Measurements from ENCODE around the gene C2CD2.

C2CD2 gene

GRCh38 chr21:41873426-41873825, 80.4 kb downstream of the C2CD2 start:
- Histone ChIP-seq H2BK12ac (ENCODE audit: low read length) (no peak overlapping the region), H3K14ac (ENCODE audit: low read length) (no peak overlapping the region), H3K23ac (ENCODE audit: low read length) (no peak overlapping the region), H2AK5ac (ENCODE audit: low read length) (no peak overlapping the region), H3K4me3 (ENCODE audit: low read depth, low read length) (no peak overlapping the region), H3K18ac (ENCODE audit: low read length) (no peak overlapping the region), H2BK5ac (ENCODE audit: low read depth, low read length, poor library complexity) (no peak overlapping the region), H4K12ac (ENCODE audit: low read depth, low read length) (no peak overlapping the region), H4K91ac (ENCODE audit: low read depth, low read length) (no peak overlapping the region), H3K9me3 (ENCODE audit: insufficient read depth, low read depth, low read length) (no peaks in the 10 kb centered on the region), H3K27ac (ENCODE audit: low read depth, low read length) (no peak overlapping the region), H4K8ac (ENCODE audit: low read depth, low read length) (no peak overlapping the region), H3K4ac (ENCODE audit: low read depth, low read length) (no peak overlapping the region), H3K79me2 (ENCODE audit: control insufficient read depth, insufficient read depth, low read length, poor library complexity) (no peaks in the 10 kb centered on the region), H3K27me3 (ENCODE audit: insufficient read depth, low read length) (no peaks in the 10 kb centered on the region), H3K36me3 (ENCODE audit: control insufficient read depth in 1 of 2, insufficient read depth in 2 of 2, low read length in 2 of 2) (peaks cover 0 to 2% of the 10 kb centered on the region in 2 experiments), H2BK120ac (ENCODE audit: insufficient read depth, low read length, poor library complexity) (no peak overlapping the region), H3K79me1 (ENCODE audit: low read length) (peaks cover 2% of the 10 kb centered on the region), H3K9ac (ENCODE audit: low read length) (no peak overlapping the region), H3K4me2 (ENCODE audit: low read length) (no peak overlapping the region), H3K4me1 (ENCODE audit: control insufficient read depth in 1 of 2, insufficient read depth in 2 of 2, low read length in 2 of 2) (peaks cover 0 to 2% of the 10 kb centered on the region in 2 experiments), H2AFZ (ENCODE audit: insufficient read depth, low read length, poor library complexity) (no peak overlapping the region)
- DNase-seq, result no peak
- no CpG with 5 or more reads among the region's 6 CpGs for WGBS (ENCODE audit: extremely low coverage, insufficient coverage, insufficient read length)

- no peak overlapping the region for H3K4me2 ChIP-seq (ENCODE audit: low read length)
- H3K23ac ChIP-seq (ENCODE audit: low read length), result no peak overlapping the region
- peaks cover 0 to 2% of the 10 kb centered on the region in 2 experiments for H3K4me1 ChIP-seq (ENCODE audit: control insufficient read depth in 1 of 2, insufficient read depth in 2 of 2, low read length in 2 of 2)
- no peak overlapping the region for H3K4ac ChIP-seq (ENCODE audit: low read depth, low read length)
- H2BK5ac ChIP-seq (ENCODE audit: low read depth, low read length, poor library complexity), result no peak overlapping the region
- H2BK120ac ChIP-seq (ENCODE audit: insufficient read depth, low read length, poor library complexity), result no peak overlapping the region
- H3K14ac ChIP-seq (ENCODE audit: low read length), result no peak overlapping the region
- H3K18ac ChIP-seq (ENCODE audit: low read length), result no peak overlapping the region
- no peak overlapping the region for H2BK12ac ChIP-seq (ENCODE audit: low read length)
- WGBS (ENCODE audit: extremely low coverage, insufficient coverage, insufficient read length), result no CpG with 5 or more reads among the region's 13 CpGs
- H3K4me3 ChIP-seq (ENCODE audit: low read depth, low read length), result no peak overlapping the region
- H3K9me3 ChIP-seq (ENCODE audit: insufficient read depth, low read depth, low read length), result no peaks in the 10 kb centered on the region
- no peak overlapping the region for H3K9ac ChIP-seq (ENCODE audit: low read length)
- no peaks in the 10 kb centered on the region for H3K79me2 ChIP-seq (ENCODE audit: control insufficient read depth, insufficient read depth, low read length, poor library complexity)
- H4K8ac ChIP-seq (ENCODE audit: low read depth, low read length), result no peak overlapping the region
- H4K91ac ChIP-seq (ENCODE audit: low read depth, low read length), result no peak overlapping the region
- H3K79me1 ChIP-seq (ENCODE audit: low read length), result no peaks in the 10 kb centered on the region
- H3K27me3 ChIP-seq (ENCODE audit: insufficient read depth, low read length), result no peaks in the 10 kb centered on the region
- DNase-seq, result no peak
- H3K27ac ChIP-seq (ENCODE audit: low read depth, low read length), result no peak overlapping the region
- no peak overlapping the region for H2AK5ac ChIP-seq (ENCODE audit: low read length)
- peaks cover 0 to 2% of the 10 kb centered on the region in 2 experiments for H3K36me3 ChIP-seq (ENCODE audit: control insufficient read depth in 1 of 2, insufficient read depth in 2 of 2, low read length in 2 of 2)
- no peak overlapping the region for H2AFZ ChIP-seq (ENCODE audit: insufficient read depth, low read length, poor library complexity)
- no peak overlapping the region for H4K12ac ChIP-seq (ENCODE audit: low read depth, low read length)
Measured at GRCh38 chr21:41873005-41873404, 80.8 kb downstream of the C2CD2 start.

DNA sequence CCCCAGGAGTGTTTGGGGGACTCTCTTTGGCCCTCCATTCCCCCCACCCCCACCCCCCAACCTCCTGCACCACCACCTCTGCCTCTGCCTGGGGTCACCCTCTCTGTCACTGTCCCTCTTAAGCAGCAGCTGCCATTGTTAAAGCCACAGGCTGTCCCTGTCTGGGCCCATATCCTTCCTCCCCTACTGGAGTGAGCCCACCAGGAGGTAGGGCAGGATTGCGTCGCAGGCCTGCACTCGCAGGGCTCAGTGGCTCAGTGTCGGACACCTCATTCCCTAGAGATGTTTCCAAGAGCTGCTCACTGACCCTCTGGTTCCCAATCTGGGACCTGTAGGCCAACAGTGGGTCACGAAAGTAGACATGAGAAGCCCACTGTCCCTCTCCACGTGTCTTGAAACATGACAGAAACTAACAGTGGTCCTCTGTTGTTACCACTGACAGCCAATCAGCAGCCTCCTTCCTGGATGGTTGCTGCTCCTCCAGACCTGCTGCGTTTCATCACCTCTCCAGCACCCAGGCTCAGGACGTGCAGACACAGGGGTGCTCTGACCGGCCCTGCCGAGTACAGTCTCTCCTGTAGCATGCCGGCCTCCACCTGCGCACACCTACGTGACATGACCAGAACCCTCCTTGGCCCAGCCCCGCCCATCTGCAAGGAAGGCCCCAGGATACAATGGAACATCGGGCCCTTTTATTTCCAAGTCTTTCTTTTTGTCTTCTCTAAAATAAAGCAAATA, 82.4 kb downstream of the C2CD2 start:
- Histone ChIP-seq H2BK120ac (ENCODE audit: insufficient read depth, low read length, poor library complexity) (no peak overlapping the region), H2BK12ac (ENCODE audit: low read length) (no peak overlapping the region), H3K27ac (ENCODE audit: low read depth, low read length) (no peak overlapping the region), H3K18ac (ENCODE audit: low read length) (no peak overlapping the region), H3K9me3 (ENCODE audit: insufficient read depth, low read depth, low read length) (no peaks in the 10 kb centered on the region), H3K4ac (ENCODE audit: low read depth, low read length) (no peak overlapping the region), H4K8ac (ENCODE audit: low read depth, low read length) (no peak overlapping the region), H3K14ac (ENCODE audit: low read length) (no peak overlapping the region), H2BK5ac (ENCODE audit: low read depth, low read length, poor library complexity) (no peak overlapping the region), H4K91ac (ENCODE audit: low read depth, low read length) (no peak overlapping the region), H4K12ac (ENCODE audit: low read depth, low read length) (no peak overlapping the region), H3K4me3 (ENCODE audit: low read depth, low read length) (no peak overlapping the region), H3K23ac (ENCODE audit: low read length) (no peak overlapping the region), H3K36me3 (ENCODE audit: control insufficient read depth in 1 of 2, insufficient read depth in 2 of 2, low read length in 2 of 2) (peaks cover 0 to 2% of the 10 kb centered on the region in 2 experiments), H3K4me1 (ENCODE audit: control insufficient read depth in 1 of 2, insufficient read depth in 2 of 2, low read length in 2 of 2) (no peaks in the 10 kb centered on the region), H2AFZ (ENCODE audit: insufficient read depth, low read length, poor library complexity) (no peak overlapping the region), H3K79me2 (ENCODE audit: control insufficient read depth, insufficient read depth, low read length, poor library complexity) (no peaks in the 10 kb centered on the region), H3K4me2 (ENCODE audit: low read length) (no peak overlapping the region), H3K79me1 (ENCODE audit: low read length) (no peaks in the 10 kb centered on the region), H3K27me3 (ENCODE audit: insufficient read depth, low read length) (no peaks in the 10 kb centered on the region), H3K9ac (ENCODE audit: low read length) (no peak overlapping the region), H2AK5ac (ENCODE audit: low read length) (no peak overlapping the region)
- no peak for DNase-seq
- WGBS (ENCODE audit: extremely low coverage, insufficient coverage, insufficient read length), result no CpG with 5 or more reads among the region's 15 CpGs

GRCh38 chr21:41869771-41870170, 84.0 kb downstream of the C2CD2 start:
- H2BK12ac ChIP-seq (ENCODE audit: low read length), result no peak overlapping the region
- no peaks in the 10 kb centered on the region for H3K79me1 ChIP-seq (ENCODE audit: low read length)
- H3K23ac ChIP-seq (ENCODE audit: low read length), result no peak overlapping the region
- H2AK5ac ChIP-seq (ENCODE audit: low read length), result no peak overlapping the region
- H3K36me3 ChIP-seq (ENCODE audit: control insufficient read depth in 1 of 2, insufficient read depth in 2 of 2, low read length in 2 of 2), result peaks cover 0 to 2% of the 10 kb centered on the region in 2 experiments
- no peak overlapping the region for H3K14ac ChIP-seq (ENCODE audit: low read length)
- H3K9ac ChIP-seq (ENCODE audit: low read length), result no peak overlapping the region
- no peak overlapping the region for H3K18ac ChIP-seq (ENCODE audit: low read length)
- H3K4me2 ChIP-seq (ENCODE audit: low read length), result no peak overlapping the region
- no CpG with 5 or more reads among the region's 9 CpGs for WGBS (ENCODE audit: extremely low coverage, insufficient coverage, insufficient read length)
- no peak overlapping the region for H4K8ac ChIP-seq (ENCODE audit: low read depth, low read length)
- H3K9me3 ChIP-seq (ENCODE audit: insufficient read depth, low read depth, low read length), result no peaks in the 10 kb centered on the region
- H3K4me1 ChIP-seq (ENCODE audit: control insufficient read depth in 1 of 2, insufficient read depth in 2 of 2, low read length in 2 of 2), result no peaks in the 10 kb centered on the region
- H2BK5ac ChIP-seq (ENCODE audit: low read depth, low read length, poor library complexity), result no peak overlapping the region
- no peak overlapping the region for H4K91ac ChIP-seq (ENCODE audit: low read depth, low read length)
- no peak for DNase-seq
- no peaks in the 10 kb centered on the region for H3K27me3 ChIP-seq (ENCODE audit: insufficient read depth, low read length)
- H2AFZ ChIP-seq (ENCODE audit: insufficient read depth, low read length, poor library complexity), result no peak overlapping the region
- H3K4me3 ChIP-seq (ENCODE audit: low read depth, low read length), result no peak overlapping the region
- H3K27ac ChIP-seq (ENCODE audit: low read depth, low read length), result no peak overlapping the region
- H4K12ac ChIP-seq (ENCODE audit: low read depth, low read length), result no peak overlapping the region
- H3K4ac ChIP-seq (ENCODE audit: low read depth, low read length), result no peak overlapping the region
- H2BK120ac ChIP-seq (ENCODE audit: insufficient read depth, low read length, poor library complexity), result no peak overlapping the region
- no peaks in the 10 kb centered on the region for H3K79me2 ChIP-seq (ENCODE audit: control insufficient read depth, insufficient read depth, low read length, poor library complexity)
